HepG2 (cell line): ENCODE measurements around the gene CEP97.

Experiments
- HMGXB4 ChIP-seq, 2 experiments: sonication (generic) in 1 of 2; formaldehyde crosslinking in 1 of 2; IDR thresholded peaks; 2 replicates each; pipeline versions ENCODE4 v1.4.0 to v1.6.1; 2018 to 2020; ENCODE audit warnings: missing genetic modification reagents in 2 of 2, borderline replicate concordance in 1 of 2, low read depth in 1 of 2, mild to moderate bottlenecking in 1 of 2, missing biosample characterization in 1 of 2
- POLR2AphosphoS5 ChIP-seq: IDR thresholded peaks from 2 replicates; pipeline ENCODE4 v1.6.1; 2012; ENCODE audit warnings: low read depth, low read length
- TCF7L2 ChIP-seq: IDR thresholded peaks from 2 replicates; pipeline ENCODE4 v1.6.1; 2011; ENCODE audit warnings: mild to moderate bottlenecking, low read depth, low read length, moderate library complexity
- TF ChIP-seq, protein P1 (sequence below): sonication (generic); formaldehyde crosslinking; IDR thresholded peaks from 2 replicates; pipeline ENCODE4 v1.5.0; 2020; ENCODE audit warnings: mild to moderate bottlenecking, missing genetic modification reagents, moderate library complexity

GRCh38 chr3:101685050-101685400, 39.4 kb upstream of the CEP97 start:
- TF ChIP-seq TCF7L2: no peak
- TF ChIP-seq, protein P1, sequence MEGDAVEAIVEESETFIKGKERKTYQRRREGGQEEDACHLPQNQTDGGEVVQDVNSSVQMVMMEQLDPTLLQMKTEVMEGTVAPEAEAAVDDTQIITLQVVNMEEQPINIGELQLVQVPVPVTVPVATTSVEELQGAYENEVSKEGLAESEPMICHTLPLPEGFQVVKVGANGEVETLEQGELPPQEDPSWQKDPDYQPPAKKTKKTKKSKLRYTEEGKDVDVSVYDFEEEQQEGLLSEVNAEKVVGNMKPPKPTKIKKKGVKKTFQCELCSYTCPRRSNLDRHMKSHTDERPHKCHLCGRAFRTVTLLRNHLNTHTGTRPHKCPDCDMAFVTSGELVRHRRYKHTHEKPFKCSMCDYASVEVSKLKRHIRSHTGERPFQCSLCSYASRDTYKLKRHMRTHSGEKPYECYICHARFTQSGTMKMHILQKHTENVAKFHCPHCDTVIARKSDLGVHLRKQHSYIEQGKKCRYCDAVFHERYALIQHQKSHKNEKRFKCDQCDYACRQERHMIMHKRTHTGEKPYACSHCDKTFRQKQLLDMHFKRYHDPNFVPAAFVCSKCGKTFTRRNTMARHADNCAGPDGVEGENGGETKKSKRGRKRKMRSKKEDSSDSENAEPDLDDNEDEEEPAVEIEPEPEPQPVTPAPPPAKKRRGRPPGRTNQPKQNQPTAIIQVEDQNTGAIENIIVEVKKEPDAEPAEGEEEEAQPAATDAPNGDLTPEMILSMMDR: no peak
- TF ChIP-seq HMGXB4 (CRISPR knock-in tag; IDR thresholded peaks at IDR 0.05; ENCODE audit: borderline replicate concordance in 1 of 2, low read depth in 1 of 2): no peak
- no peak; the same call in 1 of the 2 replicates for TF ChIP-seq POLR2AphosphoS5
